Measurements from ENCODE around the gene PLEKHG5. TPM values are rescaled to one million over a fixed set of nuclear protein-coding genes. Genes with fewer than 3 reads are reported as not detected.
"Not testable (repeated sequence)": the region's sequence is repeated elsewhere in the genome, so short reads cannot be mapped to it uniquely, and the experiment has no call there.

The PLEKHG5 gene
- total and polyA plus RNA-seq, 5 donors from 2014 or later = 0.65 to 5.0 (median 0.86) TPM; not detected in 1

DNA sequence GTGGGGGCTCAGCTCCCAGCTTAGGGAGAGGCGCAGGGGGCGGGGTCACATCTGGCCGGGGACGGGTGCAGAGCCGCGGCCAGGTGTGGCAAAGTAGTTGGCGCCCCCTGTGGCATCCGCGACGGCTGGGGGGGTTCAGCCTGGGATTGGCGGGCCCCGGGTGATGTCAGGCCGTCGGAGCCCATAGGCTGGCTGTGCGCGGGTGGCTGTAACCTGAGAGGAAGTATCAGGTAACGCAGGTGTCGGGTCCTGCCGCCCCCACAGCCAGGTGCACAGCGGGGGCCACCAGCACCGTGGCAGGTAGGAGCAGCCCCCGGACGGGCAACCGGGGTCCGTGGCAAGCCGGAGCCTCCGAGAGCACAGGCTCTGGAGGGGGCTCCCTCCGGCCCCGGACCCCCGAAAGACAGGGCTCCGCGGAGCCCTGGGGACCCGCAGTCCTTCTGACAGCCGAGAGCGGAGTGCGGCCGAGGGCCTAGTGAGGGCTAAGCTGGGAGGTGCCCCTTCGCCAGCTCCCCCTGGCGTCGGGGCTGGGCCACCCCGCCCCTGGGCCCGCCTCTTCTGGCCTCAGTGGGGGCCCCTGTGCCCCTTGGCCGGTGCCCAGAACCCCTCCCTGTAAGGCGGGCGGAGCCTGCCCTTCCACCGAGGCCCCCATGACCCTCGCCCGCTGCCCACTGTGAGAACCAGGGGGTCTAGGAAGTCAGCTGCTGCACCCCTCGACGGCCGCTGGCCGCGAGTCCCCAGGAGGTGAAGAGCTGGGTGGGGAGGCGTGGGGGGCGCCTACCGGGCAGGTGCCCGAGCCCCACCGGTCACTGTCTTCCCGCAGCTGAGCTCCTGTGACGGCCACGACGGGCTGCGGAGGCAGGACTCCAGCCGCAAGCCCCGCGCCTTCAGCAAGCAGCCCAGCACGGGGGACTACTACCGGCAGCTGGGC, 43.4 kb downstream of the PLEKHG5 start:
- peak; percentile 36 to 44 for ATAC-seq (ENCODE audit: low read depth in 2 of 2)
- H3K27ac ChIP-seq (ENCODE audit: insufficient read depth, low read length, poor library complexity, severe bottlenecking) = no peak overlapping the region
- H3K27me3 ChIP-seq (ENCODE audit: control insufficient read depth, insufficient read depth, low read length) = peaks cover 8% of the 10 kb centered on the region
- Mint-ChIP-seq H3K4me3 (peak overlapping the region in 3 of 4 donors; percentile 51 to 77 (median 70)), H3K9me3 (peaks cover 0 to 2% (median 0%) of the 10 kb centered on the region in 7 donors), H3K27me3 (peaks cover 74% of the 10 kb centered on the region), H3K4me1 (peaks cover 0 to 33% (median 11%) of the 10 kb centered on the region in 4 donors), H3K36me3 (no peaks in the 10 kb centered on the region), H3K27ac (no peak overlapping the region)
- H3K9me3 ChIP-seq (ENCODE audit: control insufficient read depth in 2 of 2, low read length in 2 of 2) = no peaks in the 10 kb centered on the region
- H3K36me3 ChIP-seq (ENCODE audit: control insufficient read depth, insufficient read depth, low read length) = no peaks in the 10 kb centered on the region
- DNase-seq = peak in 2 of 3 donors; percentile 51 to 54
- peaks cover 28% of the 10 kb centered on the region for H3K4me1 ChIP-seq (ENCODE audit: control insufficient read depth, insufficient read depth, low read length, poor library complexity, severe bottlenecking)
- no peak overlapping the region for H3K4me3 ChIP-seq (ENCODE audit: low read depth, low read length)

DNA sequence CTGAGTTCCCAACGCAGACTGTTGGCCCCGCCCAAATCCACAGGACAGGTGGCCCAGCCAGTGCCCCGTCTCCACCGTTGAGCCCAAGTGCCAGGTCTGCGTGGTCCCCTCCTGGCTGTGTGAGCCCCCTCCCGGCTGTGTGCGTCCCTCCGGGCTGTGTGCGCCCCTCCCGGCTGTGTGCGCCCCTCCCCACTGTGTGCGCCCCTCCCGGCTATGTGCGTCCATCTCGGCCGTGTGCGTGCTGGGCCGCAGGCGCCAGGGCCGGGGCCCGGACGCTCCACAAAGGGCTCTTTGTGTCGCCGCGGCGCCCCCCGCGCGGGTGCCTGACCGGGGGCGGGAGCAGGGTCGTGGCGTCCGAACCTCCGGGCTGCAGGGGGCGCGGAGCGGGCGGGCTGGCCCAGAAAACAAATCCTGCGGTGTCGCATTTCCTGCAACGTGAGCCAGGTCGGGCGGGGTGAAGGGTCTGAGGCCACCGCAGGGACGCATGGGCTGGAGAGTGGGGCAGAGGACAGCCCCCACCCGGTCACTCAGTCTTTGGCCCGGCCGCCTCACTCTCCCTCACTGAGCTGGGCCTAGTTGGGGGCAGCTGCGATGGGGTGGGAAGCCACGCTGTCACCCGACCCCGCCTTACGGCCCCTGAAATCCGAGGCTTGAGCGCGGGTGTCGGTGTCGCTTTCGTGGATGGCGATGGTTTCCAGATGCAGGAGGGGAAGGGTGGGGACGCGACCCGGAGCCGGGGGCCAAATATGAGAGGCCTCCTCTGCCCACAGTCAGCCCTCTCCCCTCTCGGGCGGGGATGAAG, 44.2 kb downstream of the PLEKHG5 start:
- no peaks in the 10 kb centered on the region for H3K36me3 Mint-ChIP-seq
- no peak overlapping the region for H3K27ac ChIP-seq (ENCODE audit: insufficient read depth, low read length, poor library complexity, severe bottlenecking)
- H3K27me3 Mint-ChIP-seq = peaks cover 71% of the 10 kb centered on the region
- H3K9me3 ChIP-seq (ENCODE audit: control insufficient read depth in 2 of 2, low read length in 2 of 2) = no peaks in the 10 kb centered on the region
- H3K4me3 ChIP-seq (ENCODE audit: low read depth, low read length) = no peak overlapping the region
- H3K4me3 Mint-ChIP-seq = peak overlapping the region in 2 of 4 donors; percentile 70 to 77
- no peaks in the 10 kb centered on the region for H3K36me3 ChIP-seq (ENCODE audit: control insufficient read depth, insufficient read depth, low read length)
- peaks cover 28% of the 10 kb centered on the region for H3K4me1 ChIP-seq (ENCODE audit: control insufficient read depth, insufficient read depth, low read length, poor library complexity, severe bottlenecking)
- DNase-seq = no peak
- peaks cover 8% of the 10 kb centered on the region for H3K27me3 ChIP-seq (ENCODE audit: control insufficient read depth, insufficient read depth, low read length)
- no peak for ATAC-seq (ENCODE audit: low read depth in 2 of 2)
- peaks cover 0 to 2% (median 0%) of the 10 kb centered on the region in 7 donors for H3K9me3 Mint-ChIP-seq
- peaks cover 0 to 32% (median 11%) of the 10 kb centered on the region in 4 donors for H3K4me1 Mint-ChIP-seq
- no peak overlapping the region for H3K27ac Mint-ChIP-seq

DNA sequence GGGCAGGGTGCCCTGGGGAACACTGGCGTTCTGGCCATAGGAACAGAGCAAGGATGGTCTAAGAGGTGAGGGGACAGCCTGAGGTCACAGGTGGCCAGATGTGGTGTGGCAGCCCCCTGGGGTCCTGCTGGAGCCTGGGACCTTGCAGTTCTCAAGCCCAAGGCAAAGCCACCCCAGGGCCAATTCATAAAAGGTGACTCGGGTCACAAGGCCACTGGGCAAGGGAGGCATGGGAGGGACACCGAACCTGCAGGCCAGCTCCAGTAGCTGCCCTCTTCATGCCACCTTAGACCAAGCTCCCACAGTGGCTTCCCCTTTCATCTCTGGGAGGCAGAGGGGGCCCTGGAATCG, 44.8 kb downstream of the PLEKHG5 start:
- Mint-ChIP-seq H3K27me3 (peaks cover 75% of the 10 kb centered on the region), H3K4me1 (peaks cover 0 to 32% (median 11%) of the 10 kb centered on the region in 4 donors), H3K4me3 (peak overlapping the region in 2 of 4 donors; percentile 52 to 67), H3K9me3 (peaks cover 0 to 2% (median 0%) of the 10 kb centered on the region in 7 donors), H3K27ac (peak overlapping the region in 1 of 3 donors; percentile 52), H3K36me3 (no peaks in the 10 kb centered on the region)
- H3K9me3 ChIP-seq (ENCODE audit: control insufficient read depth in 2 of 2, low read length in 2 of 2) = no peaks in the 10 kb centered on the region
- H3K27ac ChIP-seq (ENCODE audit: insufficient read depth, low read length, poor library complexity, severe bottlenecking) = no peak overlapping the region
- DNase-seq (no peak), ATAC-seq (ENCODE audit: low read depth in 2 of 2) (no peak)
- H3K4me1 ChIP-seq (ENCODE audit: control insufficient read depth, insufficient read depth, low read length, poor library complexity, severe bottlenecking) = peaks cover 28% of the 10 kb centered on the region
- H3K4me3 ChIP-seq (ENCODE audit: low read depth, low read length) = no peak overlapping the region
- no peaks in the 10 kb centered on the region for H3K36me3 ChIP-seq (ENCODE audit: control insufficient read depth, insufficient read depth, low read length)
- H3K27me3 ChIP-seq (ENCODE audit: control insufficient read depth, insufficient read depth, low read length) = peaks cover 8% of the 10 kb centered on the region

DNA sequence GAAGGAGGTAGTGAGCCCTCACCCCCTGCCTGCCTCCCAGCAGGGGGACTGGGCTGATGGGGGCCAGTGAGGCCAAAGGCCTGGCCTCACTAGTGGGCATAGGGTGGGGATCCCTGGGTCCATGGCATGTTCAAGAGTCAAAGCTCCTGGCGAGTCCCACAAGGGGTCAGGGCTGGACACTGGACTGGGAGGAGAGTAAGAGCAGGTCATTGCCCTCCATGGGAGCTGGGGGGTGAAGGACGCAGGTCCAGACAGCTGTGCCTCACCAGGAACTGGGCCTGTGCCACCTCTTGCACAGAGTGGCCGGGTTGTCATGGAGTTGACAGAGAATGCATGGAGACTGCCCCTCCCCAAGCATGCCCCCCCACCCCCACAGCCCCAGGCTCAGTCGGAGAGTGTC, 45.5 kb downstream of the PLEKHG5 start:
- not testable (repeated sequence) for H3K36me3 Mint-ChIP-seq; H3K27ac ChIP-seq (ENCODE audit: insufficient read depth, low read length, poor library complexity, severe bottlenecking); H3K36me3 ChIP-seq (ENCODE audit: control insufficient read depth, insufficient read depth, low read length); H3K9me3 ChIP-seq (ENCODE audit: control insufficient read depth in 2 of 2, low read length in 2 of 2); H3K27ac Mint-ChIP-seq; H3K4me3 ChIP-seq (ENCODE audit: low read depth, low read length); H3K9me3 Mint-ChIP-seq; DNase-seq; ATAC-seq (ENCODE audit: low read depth in 2 of 2)
- peak overlapping the region in 3 of 4 donors; percentile 16 to 52 (median 26) for H3K4me3 Mint-ChIP-seq
- H3K27me3 ChIP-seq (ENCODE audit: control insufficient read depth, insufficient read depth, low read length) = peaks cover 12% of the 10 kb centered on the region
- peaks cover 75% of the 10 kb centered on the region for H3K27me3 Mint-ChIP-seq
- H3K4me1 Mint-ChIP-seq = peaks cover 0 to 33% (median 11%) of the 10 kb centered on the region in 4 donors
- H3K4me1 ChIP-seq (ENCODE audit: control insufficient read depth, insufficient read depth, low read length, poor library complexity, severe bottlenecking) = peaks cover 30% of the 10 kb centered on the region

GRCh38 chr1:6445062-6445763, 46.3 kb downstream of the PLEKHG5 start:
- Histone ChIP-seq H3K27ac (ENCODE audit: insufficient read depth, low read length, poor library complexity, severe bottlenecking) (no peak overlapping the region), H3K27me3 (ENCODE audit: control insufficient read depth, insufficient read depth, low read length) (peaks cover 12% of the 10 kb centered on the region), H3K9me3 (ENCODE audit: control insufficient read depth in 2 of 2, low read length in 2 of 2) (no peaks in the 10 kb centered on the region), H3K36me3 (ENCODE audit: control insufficient read depth, insufficient read depth, low read length) (no peaks in the 10 kb centered on the region), H3K4me1 (ENCODE audit: control insufficient read depth, insufficient read depth, low read length, poor library complexity, severe bottlenecking) (peaks cover 34% of the 10 kb centered on the region), H3K4me3 (ENCODE audit: low read depth, low read length) (no peak overlapping the region)
- ATAC-seq (ENCODE audit: low read depth in 2 of 2) (peak in 1 of 2 donors; percentile 26), DNase-seq (peak; percentile 30 to 50 (median 50))
- H3K27ac Mint-ChIP-seq = no peak overlapping the region
- H3K36me3 Mint-ChIP-seq = no peaks in the 10 kb centered on the region
- H3K4me1 Mint-ChIP-seq = peaks cover 0 to 30% (median 11%) of the 10 kb centered on the region in 4 donors
- peaks cover 68% of the 10 kb centered on the region for H3K27me3 Mint-ChIP-seq
- H3K4me3 Mint-ChIP-seq = peak overlapping the region in 2 of 4 donors; percentile 31 to 63
- H3K9me3 Mint-ChIP-seq = peaks cover 0 to 2% (median 0%) of the 10 kb centered on the region in 7 donors

DNA sequence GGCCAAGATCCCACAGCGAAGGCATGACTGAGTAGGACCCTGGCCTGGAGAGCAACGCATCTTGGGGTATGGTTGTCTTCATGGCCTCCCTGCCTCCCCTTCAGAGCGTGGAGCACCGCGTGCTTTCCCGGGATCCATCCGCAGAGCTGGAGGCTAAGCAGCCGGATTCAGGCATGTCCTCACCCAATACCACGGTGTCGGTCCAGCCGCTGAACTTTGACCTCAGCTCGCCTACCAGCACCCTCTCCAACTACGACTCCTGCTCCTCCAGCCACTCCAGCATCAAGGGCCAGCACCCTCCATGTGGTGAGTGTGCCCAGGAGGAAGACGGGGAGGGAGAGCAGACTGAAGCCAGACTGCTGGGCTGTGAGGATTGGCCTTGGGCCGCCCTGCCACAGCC, 47.1 kb downstream of the PLEKHG5 start:
- H3K27ac ChIP-seq (ENCODE audit: insufficient read depth, low read length, poor library complexity, severe bottlenecking) = no peak overlapping the region
- peak overlapping the region in 1 of 4 donors; percentile 31 for H3K4me3 Mint-ChIP-seq
- H3K4me1 Mint-ChIP-seq = peaks cover 0 to 27% (median 8%) of the 10 kb centered on the region in 4 donors
- peak overlapping the region in 1 of 3 donors; percentile 58 for H3K27ac Mint-ChIP-seq
- H3K27me3 ChIP-seq (ENCODE audit: control insufficient read depth, insufficient read depth, low read length) = peaks cover 8% of the 10 kb centered on the region
- H3K9me3 ChIP-seq (ENCODE audit: control insufficient read depth in 2 of 2, low read length in 2 of 2) = no peaks in the 10 kb centered on the region
- H3K4me3 ChIP-seq (ENCODE audit: low read depth, low read length) = no peak overlapping the region
- no peaks in the 10 kb centered on the region for H3K36me3 Mint-ChIP-seq
- H3K4me1 ChIP-seq (ENCODE audit: control insufficient read depth, insufficient read depth, low read length, poor library complexity, severe bottlenecking) = peaks cover 38% of the 10 kb centered on the region
- peaks cover 62% of the 10 kb centered on the region for H3K27me3 Mint-ChIP-seq
- DNase-seq (no peak), ATAC-seq (ENCODE audit: low read depth in 2 of 2) (no peak)
- H3K9me3 Mint-ChIP-seq = peaks cover 0 to 2% (median 0%) of the 10 kb centered on the region in 7 donors
- H3K36me3 ChIP-seq (ENCODE audit: control insufficient read depth, insufficient read depth, low read length) = no peaks in the 10 kb centered on the region

All from CD4-positive, CD25-positive, alpha-beta regulatory T cell (primary cell).